ENCODE data around the gene NDUFV3. TPM values are rescaled to one million over a fixed set of nuclear protein-coding genes. Genes with fewer than 3 reads are reported as not detected.

The NDUFV3 gene
- total and polyA plus RNA-seq, 2 of the 13 experiments (the other 11 are each of a cell fraction or from before 2014, with no cell fraction given), result 14.2 to 29.6 TPM

DNA sequence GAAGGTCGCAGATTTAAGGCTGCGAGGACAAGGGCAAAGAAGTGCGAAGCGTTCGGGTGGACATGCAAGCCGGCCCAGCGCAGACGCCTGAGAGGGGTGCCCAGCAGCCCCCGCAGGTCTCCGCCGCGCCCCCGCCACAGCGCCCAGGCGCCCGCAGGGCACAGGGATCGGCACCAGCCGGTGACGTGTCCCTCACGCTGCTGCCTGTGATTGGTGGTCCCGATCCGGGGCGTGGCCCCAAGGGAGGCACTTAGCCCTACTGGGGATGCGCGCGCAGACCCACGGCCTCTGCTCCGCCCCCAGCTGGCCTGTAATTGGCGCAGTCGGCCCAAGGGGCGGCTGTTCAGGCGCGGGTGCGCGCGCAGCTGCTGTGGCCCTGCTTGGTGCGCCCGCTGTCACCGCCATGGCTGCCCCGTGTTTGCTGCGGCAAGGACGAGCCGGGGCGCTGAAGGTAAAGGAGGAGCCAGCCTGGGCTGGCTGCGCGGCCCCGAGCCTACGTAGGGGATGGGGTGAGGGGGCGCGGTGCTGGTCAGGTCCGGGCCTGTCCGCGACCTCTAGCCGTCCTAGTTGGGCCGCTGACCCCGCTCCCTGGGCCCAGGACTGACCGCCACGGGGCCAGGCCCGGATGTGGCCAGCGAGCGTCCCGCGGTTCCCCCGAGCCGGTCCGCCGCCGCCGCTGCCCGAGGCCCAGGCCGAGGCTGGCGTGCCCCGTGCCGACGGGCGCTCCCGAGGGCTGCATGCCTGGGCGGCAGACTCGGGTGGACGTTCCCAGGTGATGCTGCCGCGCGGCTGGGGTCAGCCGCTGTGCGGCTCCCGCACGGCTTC lies at the start of gene NDUFV3 (continued):
- TF ChIP-seq U2AF1 (optimal IDR thresholded peaks at IDR 0.05; ENCODE audit: low read depth, low read length) (peak; percentile 26), FOXC1 (CRISPR knock-in tag; IDR thresholded peaks at IDR 0.05; ENCODE audit: borderline replicate concordance) (peak; percentile 63; the same call in 1 of the 2 replicates), GATAD1 (CRISPR knock-in tag; IDR thresholded peaks at IDR 0.05) (peak; percentile 86), MATR3 (CRISPR knock-in tag; IDR thresholded peaks at IDR 0.05) (no peak), SETDB1 (CRISPR knock-in tag; IDR thresholded peaks at IDR 0.05; ENCODE audit: borderline replicate concordance) (no peak), FOXK1 (CRISPR knock-in tag; IDR thresholded peaks at IDR 0.05; ENCODE audit: borderline replicate concordance, low read depth) (no peak), RELA (CRISPR knock-in tag; IDR thresholded peaks at IDR 0.05) (no peak; the same call in 1 of the 2 replicates), AGO2 (optimal IDR thresholded peaks at IDR 0.05; ENCODE audit: low read depth, low read length) (peak; percentile 74), ZNF773 (CRISPR knock-in tag; IDR thresholded peaks at IDR 0.05; ENCODE audit: borderline replicate concordance) (peak; percentile 93; the same call in 1 of the 2 replicates), CBX2 (IDR thresholded peaks at IDR 0.05; ENCODE audit: low read depth, low read length) (no peak), CBX2 (CRISPR knock-in tag; IDR thresholded peaks at IDR 0.05; ENCODE audit: low read depth) (no peak), NPAS2 (CRISPR knock-in tag; IDR thresholded peaks at IDR 0.05; ENCODE audit: borderline replicate concordance) (no peak), FOXA3 (CRISPR knock-in tag; IDR thresholded peaks at IDR 0.05) (peak; percentile 44), TBP (CRISPR knock-in tag; IDR thresholded peaks at IDR 0.05) (no peak), ZNF761 (CRISPR knock-in tag; conservative IDR thresholded peaks at IDR 0.05) (peak; percentile 43; the same call in 1 of the 2 replicates), TARDBP (CRISPR knock-in tag; IDR thresholded peaks at IDR 0.05) (no peak)
- TF ChIP-seq, protein P1, sequence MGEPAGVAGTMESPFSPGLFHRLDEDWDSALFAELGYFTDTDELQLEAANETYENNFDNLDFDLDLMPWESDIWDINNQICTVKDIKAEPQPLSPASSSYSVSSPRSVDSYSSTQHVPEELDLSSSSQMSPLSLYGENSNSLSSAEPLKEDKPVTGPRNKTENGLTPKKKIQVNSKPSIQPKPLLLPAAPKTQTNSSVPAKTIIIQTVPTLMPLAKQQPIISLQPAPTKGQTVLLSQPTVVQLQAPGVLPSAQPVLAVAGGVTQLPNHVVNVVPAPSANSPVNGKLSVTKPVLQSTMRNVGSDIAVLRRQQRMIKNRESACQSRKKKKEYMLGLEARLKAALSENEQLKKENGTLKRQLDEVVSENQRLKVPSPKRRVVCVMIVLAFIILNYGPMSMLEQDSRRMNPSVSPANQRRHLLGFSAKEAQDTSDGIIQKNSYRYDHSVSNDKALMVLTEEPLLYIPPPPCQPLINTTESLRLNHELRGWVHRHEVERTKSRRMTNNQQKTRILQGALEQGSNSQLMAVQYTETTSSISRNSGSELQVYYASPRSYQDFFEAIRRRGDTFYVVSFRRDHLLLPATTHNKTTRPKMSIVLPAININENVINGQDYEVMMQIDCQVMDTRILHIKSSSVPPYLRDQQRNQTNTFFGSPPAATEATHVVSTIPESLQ (CRISPR knock-in tag; conservative IDR thresholded peaks at IDR 0.05), result no peak
- TF ChIP-seq, protein P2, sequence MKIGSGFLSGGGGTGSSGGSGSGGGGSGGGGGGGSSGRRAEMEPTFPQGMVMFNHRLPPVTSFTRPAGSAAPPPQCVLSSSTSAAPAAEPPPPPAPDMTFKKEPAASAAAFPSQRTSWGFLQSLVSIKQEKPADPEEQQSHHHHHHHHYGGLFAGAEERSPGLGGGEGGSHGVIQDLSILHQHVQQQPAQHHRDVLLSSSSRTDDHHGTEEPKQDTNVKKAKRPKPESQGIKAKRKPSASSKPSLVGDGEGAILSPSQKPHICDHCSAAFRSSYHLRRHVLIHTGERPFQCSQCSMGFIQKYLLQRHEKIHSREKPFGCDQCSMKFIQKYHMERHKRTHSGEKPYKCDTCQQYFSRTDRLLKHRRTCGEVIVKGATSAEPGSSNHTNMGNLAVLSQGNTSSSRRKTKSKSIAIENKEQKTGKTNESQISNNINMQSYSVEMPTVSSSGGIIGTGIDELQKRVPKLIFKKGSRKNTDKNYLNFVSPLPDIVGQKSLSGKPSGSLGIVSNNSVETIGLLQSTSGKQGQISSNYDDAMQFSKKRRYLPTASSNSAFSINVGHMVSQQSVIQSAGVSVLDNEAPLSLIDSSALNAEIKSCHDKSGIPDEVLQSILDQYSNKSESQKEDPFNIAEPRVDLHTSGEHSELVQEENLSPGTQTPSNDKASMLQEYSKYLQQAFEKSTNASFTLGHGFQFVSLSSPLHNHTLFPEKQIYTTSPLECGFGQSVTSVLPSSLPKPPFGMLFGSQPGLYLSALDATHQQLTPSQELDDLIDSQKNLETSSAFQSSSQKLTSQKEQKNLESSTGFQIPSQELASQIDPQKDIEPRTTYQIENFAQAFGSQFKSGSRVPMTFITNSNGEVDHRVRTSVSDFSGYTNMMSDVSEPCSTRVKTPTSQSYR (CRISPR knock-in tag; IDR thresholded peaks at IDR 0.05; ENCODE audit: borderline replicate concordance), result no peak
- TF ChIP-seq, protein P3, sequence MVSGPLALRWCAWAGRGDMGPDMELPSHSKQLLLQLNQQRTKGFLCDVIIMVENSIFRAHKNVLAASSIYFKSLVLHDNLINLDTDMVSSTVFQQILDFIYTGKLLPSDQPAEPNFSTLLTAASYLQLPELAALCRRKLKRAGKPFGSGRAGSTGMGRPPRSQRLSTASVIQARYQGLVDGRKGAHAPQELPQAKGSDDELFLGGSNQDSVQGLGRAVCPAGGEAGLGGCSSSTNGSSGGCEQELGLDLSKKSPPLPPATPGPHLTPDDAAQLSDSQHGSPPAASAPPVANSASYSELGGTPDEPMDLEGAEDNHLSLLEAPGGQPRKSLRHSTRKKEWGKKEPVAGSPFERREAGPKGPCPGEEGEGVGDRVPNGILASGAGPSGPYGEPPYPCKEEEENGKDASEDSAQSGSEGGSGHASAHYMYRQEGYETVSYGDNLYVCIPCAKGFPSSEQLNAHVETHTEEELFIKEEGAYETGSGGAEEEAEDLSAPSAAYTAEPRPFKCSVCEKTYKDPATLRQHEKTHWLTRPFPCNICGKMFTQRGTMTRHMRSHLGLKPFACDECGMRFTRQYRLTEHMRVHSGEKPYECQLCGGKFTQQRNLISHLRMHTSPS (CRISPR knock-in tag; IDR thresholded peaks at IDR 0.05; ENCODE audit: low read depth), result peak; percentile 95
- TF ChIP-seq, protein P4, sequence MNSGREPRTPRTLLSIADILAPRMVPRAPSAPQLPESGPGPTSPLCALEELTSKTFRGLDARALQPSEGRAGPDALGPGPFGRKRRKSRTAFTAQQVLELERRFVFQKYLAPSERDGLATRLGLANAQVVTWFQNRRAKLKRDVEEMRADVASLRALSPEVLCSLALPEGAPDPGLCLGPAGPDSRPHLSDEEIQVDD (CRISPR knock-in tag; IDR thresholded peaks at IDR 0.05; ENCODE audit: borderline replicate concordance), result peak; percentile 85
- TF ChIP-seq, protein P5, sequence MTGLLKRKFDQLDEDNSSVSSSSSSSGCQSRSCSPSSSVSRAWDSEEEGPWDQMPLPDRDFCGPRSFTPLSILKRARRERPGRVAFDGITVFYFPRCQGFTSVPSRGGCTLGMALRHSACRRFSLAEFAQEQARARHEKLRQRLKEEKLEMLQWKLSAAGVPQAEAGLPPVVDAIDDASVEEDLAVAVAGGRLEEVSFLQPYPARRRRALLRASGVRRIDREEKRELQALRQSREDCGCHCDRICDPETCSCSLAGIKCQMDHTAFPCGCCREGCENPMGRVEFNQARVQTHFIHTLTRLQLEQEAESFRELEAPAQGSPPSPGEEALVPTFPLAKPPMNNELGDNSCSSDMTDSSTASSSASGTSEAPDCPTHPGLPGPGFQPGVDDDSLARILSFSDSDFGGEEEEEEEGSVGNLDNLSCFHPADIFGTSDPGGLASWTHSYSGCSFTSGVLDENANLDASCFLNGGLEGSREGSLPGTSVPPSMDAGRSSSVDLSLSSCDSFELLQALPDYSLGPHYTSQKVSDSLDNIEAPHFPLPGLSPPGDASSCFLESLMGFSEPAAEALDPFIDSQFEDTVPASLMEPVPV (CRISPR knock-in tag; IDR thresholded peaks at IDR 0.05), result no peak
